Right lung (tissue), 5 donors: ENCODE measurements around the gene SNRNP40. TPM values are rescaled to one million over a fixed set of nuclear protein-coding genes. Genes with fewer than 3 reads are reported as not detected.
A peak's percentile ranks its signal among the peaks of the same experiment; 100 is the strongest.
"Not testable (repeated sequence)": the region's sequence is repeated elsewhere in the genome, so short reads cannot be mapped to it uniquely, and the experiment has no call there.

ENCODE experiments used
- DNase-seq, 2 donors: peaks; one replicate each; pipeline ENCODE4 v3.0.0-alpha.2; 2013
- polyA plus RNA-seq, 5 donors: library from polyadenylated mRNA; unstranded; fragments of 120-200 nt; gene quantifications; one replicate each; pipeline versions ENCODE4 v1.2.1 to v1.2.3, GENCODE V29; 2013; ENCODE audit warnings: inconsistent platforms in 1 of 5, low replicate concordance in 1 of 5; ENCODE audit not compliant: insufficient read length in 5 of 5, insufficient read depth in 1 of 5

The SNRNP40 gene
- polyA plus RNA-seq, 5 donors: 68.8 to 73.0 (median 70.4) TPM

- no peak for DNase-seq
Measured at GRCh38 chr1:31295874-31296485, 608 bp downstream of the SNRNP40 start.

GRCh38 chr1:31289021-31289420, 7.6 kb downstream of the SNRNP40 start:
- no peak for DNase-seq

- DNase-seq: not testable (repeated sequence)
Measured at GRCh38 chr1:31287791-31288190, 8.8 kb downstream of the SNRNP40 start.

- not testable (repeated sequence) for DNase-seq
Measured at GRCh38 chr1:31282426-31282825, 14.2 kb downstream of the SNRNP40 start.

- no peak for DNase-seq
Measured at GRCh38 chr1:31273619-31274018, 23.0 kb downstream of the SNRNP40 start.

GRCh38 chr1:31272369-31272768, 24.2 kb downstream of the SNRNP40 start:
- DNase-seq: no peak

- DNase-seq: no peak
Measured at GRCh38 chr1:31266547-31266946, 30.0 kb downstream of the SNRNP40 start.

- DNase-seq: no peak
Measured at GRCh38 chr1:31264790-31265386, 31.7 kb downstream of the SNRNP40 start.

GRCh38 chr1:31263408-31263807, 33.2 kb downstream of the SNRNP40 start:
- DNase-seq: no peak

- not testable (repeated sequence) for DNase-seq
Measured at GRCh38 chr1:31262393-31262792, 34.2 kb downstream of the SNRNP40 start.

- no peak for DNase-seq
Measured at GRCh38 chr1:31261916-31262315, 34.7 kb downstream of the SNRNP40 start.

- DNase-seq: no peak
Measured at GRCh38 chr1:31259746-31260145, 36.8 kb downstream of the SNRNP40 start.

GRCh38 chr1:31258581-31258980, 38.0 kb downstream of the SNRNP40 start:
- DNase-seq: no peak

GRCh38 chr1:31257213-31257612, 39.4 kb downstream of the SNRNP40 start:
- no peak for DNase-seq

GRCh38 chr1:31249854-31250253, 46.7 kb downstream of the SNRNP40 start:
- DNase-seq: no peak

- no peak for DNase-seq
Measured at GRCh38 chr1:31248276-31248675, 48.3 kb downstream of the SNRNP40 start.

GRCh38 chr1:31244326-31244725, 52.3 kb downstream of the SNRNP40 start:
- DNase-seq: no peak

- no peak for DNase-seq
Measured at GRCh38 chr1:31243501-31244286, 52.9 kb downstream of the SNRNP40 start.

GRCh38 chr1:31241321-31241720, 55.3 kb downstream of the SNRNP40 start:
- no peak for DNase-seq

- no peak for DNase-seq
Measured at GRCh38 chr1:31239653-31240241, 56.8 kb downstream of the SNRNP40 start, which contains the start of gene NKAIN1. Gene NKAIN1 (minus strand): TSS chr1:31239887. CDS start chr1:31239547, 340 bp downstream.

GRCh38 chr1:31238986-31239613, 57.5 kb downstream of the SNRNP40 start:
- peak in 1 of 2 donors; percentile 16 for DNase-seq

- no peak for DNase-seq
Measured at GRCh38 chr1:31238612-31238985, 58.0 kb downstream of the SNRNP40 start.
